Activated B cell treated with CpG ODN at 0.5 μM for 24 hours (primary cell): ENCODE measurements around the gene KATNBL1. TPM values are rescaled to one million over a fixed set of nuclear protein-coding genes. Genes with fewer than 3 reads are reported as not detected.

ENCODE experiments used
- ATAC-seq: fragments of 200-7000 bp; cut with Tn5 transposase; one replicate; pipeline ENCODE4 v1.10.0; 2021; ENCODE audit warnings: low read depth, mild to moderate bottlenecking, moderate library complexity
- CTCF ChIA-PET: fragments of 350-600 bp; sonication (Branson Sonifier 250); formaldehyde crosslinking; loops from one replicate; lab custom pipeline; 2021; ENCODE audit warnings: antibody characterized with exemption; lab: Charles Lee
- POLR2A ChIA-PET: fragments of 350-600 bp; sonication (Branson Sonifier 250); formaldehyde crosslinking; loops from one replicate; lab custom pipeline; 2021; ENCODE audit warnings: antibody characterized with exemption; lab: Charles Lee
- DNase-seq: peaks from one replicate; pipeline ENCODE4 v3.0.0; 2022
- H3K27ac Mint-ChIP-seq: one replicate; pipeline ENCODE4 v1.8.0; 2020; ENCODE audit warnings: mixed read lengths
- H3K27me3 Mint-ChIP-seq: one replicate; pipeline ENCODE4 v1.8.0; 2021; ENCODE audit warnings: mixed read lengths
- H3K36me3 Mint-ChIP-seq: one replicate; pipeline ENCODE4 v1.8.0; 2021; ENCODE audit warnings: low read depth, mixed read lengths
- H3K4me1 Mint-ChIP-seq: one replicate; pipeline ENCODE4 v1.8.0; 2021; ENCODE audit warnings: mixed read lengths
- H3K4me3 Mint-ChIP-seq: one replicate; pipeline ENCODE4 v1.8.0; 2020; ENCODE audit warnings: mild to moderate bottlenecking, mixed read lengths
- H3K9me3 Mint-ChIP-seq: one replicate; pipeline ENCODE4 v1.8.0; 2020; ENCODE audit warnings: mixed read lengths
- intact Hi-C: fragments of 100-400 bp; cut with micrococcal nuclease; formaldehyde crosslinking; loops from one replicate; pipeline ENCODE4 v1.15.1; 2024
- total RNA-seq: library from RNA; stranded (reverse); gene quantifications from 2 replicates; pipeline ENCODE4 v1.2.3, GENCODE V29; 2022
- TF ChIP-seq, protein P1 (sequence below): fragments of 200-600 bp; IDR thresholded peaks from one replicate; pipeline ENCODE4 v1.8.0; 2022; ENCODE audit warnings: antibody characterized with exemption, mild to moderate bottlenecking

Gene KATNBL1
- total RNA-seq, 1 donor from 2014 or later, result 53.3 TPM

GRCh38 chr15:34147371-34148140 lies 62.3 kb downstream of the KATNBL1 start:
- H3K36me3 Mint-ChIP-seq, result peaks cover 68% of the 10 kb centered on the region
- intact Hi-C loops, result no loop called here
- no peaks in the 10 kb centered on the region for H3K9me3 Mint-ChIP-seq
- no peaks in the 10 kb centered on the region for H3K4me1 Mint-ChIP-seq
- POLR2A ChIA-PET, result no interaction called here
- DNase-seq (no peak), ATAC-seq (no peak)
- no peak overlapping the region for H3K27ac Mint-ChIP-seq
- H3K4me3 Mint-ChIP-seq, result no peak overlapping the region
- H3K27me3 Mint-ChIP-seq, result no peaks in the 10 kb centered on the region
- CTCF ChIA-PET, result no interaction called here
- TF ChIP-seq, protein P1, sequence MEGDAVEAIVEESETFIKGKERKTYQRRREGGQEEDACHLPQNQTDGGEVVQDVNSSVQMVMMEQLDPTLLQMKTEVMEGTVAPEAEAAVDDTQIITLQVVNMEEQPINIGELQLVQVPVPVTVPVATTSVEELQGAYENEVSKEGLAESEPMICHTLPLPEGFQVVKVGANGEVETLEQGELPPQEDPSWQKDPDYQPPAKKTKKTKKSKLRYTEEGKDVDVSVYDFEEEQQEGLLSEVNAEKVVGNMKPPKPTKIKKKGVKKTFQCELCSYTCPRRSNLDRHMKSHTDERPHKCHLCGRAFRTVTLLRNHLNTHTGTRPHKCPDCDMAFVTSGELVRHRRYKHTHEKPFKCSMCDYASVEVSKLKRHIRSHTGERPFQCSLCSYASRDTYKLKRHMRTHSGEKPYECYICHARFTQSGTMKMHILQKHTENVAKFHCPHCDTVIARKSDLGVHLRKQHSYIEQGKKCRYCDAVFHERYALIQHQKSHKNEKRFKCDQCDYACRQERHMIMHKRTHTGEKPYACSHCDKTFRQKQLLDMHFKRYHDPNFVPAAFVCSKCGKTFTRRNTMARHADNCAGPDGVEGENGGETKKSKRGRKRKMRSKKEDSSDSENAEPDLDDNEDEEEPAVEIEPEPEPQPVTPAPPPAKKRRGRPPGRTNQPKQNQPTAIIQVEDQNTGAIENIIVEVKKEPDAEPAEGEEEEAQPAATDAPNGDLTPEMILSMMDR, result no peak

- TF ChIP-seq, protein P1, result no peak
- ChIA-PET POLR2A (no interaction called here), CTCF (no interaction called here)
- Mint-ChIP-seq H3K9me3 (no peaks in the 10 kb centered on the region), H3K27me3 (no peaks in the 10 kb centered on the region), H3K36me3 (peaks cover 4% of the 10 kb centered on the region), H3K4me3 (no peak overlapping the region), H3K27ac (no peak overlapping the region), H3K4me1 (no peaks in the 10 kb centered on the region)
- ATAC-seq (no peak), DNase-seq (no peak)
- intact Hi-C loops, result no loop called here
These were observed 76.4 kb downstream of the KATNBL1 start for GRCh38 chr15:34133511-34133910.

DNA sequence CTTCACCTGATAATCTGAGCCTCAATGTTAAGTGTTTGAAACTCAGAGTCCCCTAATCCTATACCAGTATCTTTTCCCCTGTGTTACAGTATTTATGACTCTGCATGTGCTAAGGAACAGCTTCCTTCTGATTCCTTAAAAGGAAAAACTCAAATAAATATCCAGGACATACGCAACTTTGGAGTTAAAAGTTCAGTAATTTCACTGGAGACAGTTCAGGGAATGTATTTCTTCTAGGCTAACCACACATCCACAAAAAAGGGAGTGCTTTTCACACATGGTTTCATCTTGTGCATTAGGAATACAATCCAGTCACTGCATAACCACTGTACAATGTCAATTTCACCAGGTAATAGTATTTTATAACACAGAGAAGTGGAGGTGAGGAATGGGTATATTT lies 77.0 kb downstream of the KATNBL1 start:
- TF ChIP-seq, protein P1, result no peak

GRCh38 chr15:34128898-34129297 lies 81.0 kb downstream of the KATNBL1 start:
- no peaks in the 10 kb centered on the region for H3K9me3 Mint-ChIP-seq
- intact Hi-C loops, result no loop called here

More for the DNA sequence above, 77.0 kb downstream of the KATNBL1 start:
- DNase-seq (no peak), ATAC-seq (no peak)
- no peaks in the 10 kb centered on the region for H3K9me3 Mint-ChIP-seq
- H3K27ac Mint-ChIP-seq, result no peak overlapping the region
- H3K4me3 Mint-ChIP-seq, result no peak overlapping the region
- ChIA-PET POLR2A (no interaction called here), CTCF (no interaction called here)
- peaks cover under 1% of the 10 kb centered on the region for H3K36me3 Mint-ChIP-seq
- H3K4me1 Mint-ChIP-seq, result no peaks in the 10 kb centered on the region
- no peaks in the 10 kb centered on the region for H3K27me3 Mint-ChIP-seq
- intact Hi-C loops, result no loop called here

GRCh38 chr15:34126522-34126921 lies 83.4 kb downstream of the KATNBL1 start:
- ATAC-seq, result no peak
- intact Hi-C loops, result no loop called here

More at GRCh38 chr15:34128898-34129297, 81.0 kb downstream of the KATNBL1 start:
- DNase-seq, result no peak
- Mint-ChIP-seq H3K27me3 (no peaks in the 10 kb centered on the region), H3K27ac (no peak overlapping the region), H3K36me3 (no peaks in the 10 kb centered on the region), H3K4me1 (no peaks in the 10 kb centered on the region), H3K4me3 (no peak overlapping the region)
- no peak for ATAC-seq
- ChIA-PET POLR2A (no interaction called here), CTCF (no interaction called here)
- TF ChIP-seq, protein P1, result no peak

More at GRCh38 chr15:34126522-34126921, 83.4 kb downstream of the KATNBL1 start:
- no peaks in the 10 kb centered on the region for H3K9me3 Mint-ChIP-seq
- H3K4me3 Mint-ChIP-seq, result no peak overlapping the region
- POLR2A ChIA-PET, result no interaction called here
- CTCF ChIA-PET, result no interaction called here
- TF ChIP-seq, protein P1, result no peak
- no peak for DNase-seq
- H3K4me1 Mint-ChIP-seq, result no peaks in the 10 kb centered on the region
- peaks cover 6% of the 10 kb centered on the region for H3K27me3 Mint-ChIP-seq
- no peaks in the 10 kb centered on the region for H3K36me3 Mint-ChIP-seq
- no peak overlapping the region for H3K27ac Mint-ChIP-seq
